Colonic mucosa (tissue), 4 donors: Measurements from ENCODE around the gene GPC5. TPM values are rescaled to one million over a fixed set of nuclear protein-coding genes. Genes with fewer than 3 reads are reported as not detected.

Source experiments
- DNase-seq: peaks from one replicate; pipeline ENCODE4 v3.0.0-alpha.2; 2020
- H3K27ac ChIP-seq: fragments of 200-600 bp; one replicate; pipeline ENCODE4 v1.8.0; 2021
- H3K27me3 ChIP-seq: fragments of 200-600 bp; one replicate; pipeline ENCODE4 v1.8.0; 2021
- H3K36me3 ChIP-seq: fragments of 200-600 bp; one replicate; pipeline ENCODE4 v1.8.0; 2021
- H3K4me1 ChIP-seq: fragments of 200-600 bp; one replicate; pipeline ENCODE4 v1.8.0; 2021; ENCODE audit warnings: mild to moderate bottlenecking
- H3K4me3 ChIP-seq: fragments of 200-600 bp; one replicate; pipeline ENCODE4 v1.8.0; 2021
- H3K9ac ChIP-seq, 2 donors: one replicate each; pipeline ENCODE4 v1.7.0; 2013; ENCODE audit warnings: control low read depth in 2 of 2, low read depth in 2 of 2, low read length in 2 of 2
- H3K9me3 ChIP-seq: fragments of 200-600 bp; one replicate; pipeline ENCODE4 v1.8.0; 2021
- CTCF ChIP-seq: fragments of 200-600 bp; IDR thresholded peaks from one replicate; pipeline ENCODE4 v1.8.0; 2022; ENCODE audit warnings: antibody characterized with exemption, mild to moderate bottlenecking
- intact Hi-C: fragments of 100-400 bp; cut with DNase I; formaldehyde crosslinking; loops from one replicate; pipeline ENCODE4 v1.14.1; 2022
- total RNA-seq, 2 donors: library from RNA; stranded (reverse); fragmentation: NEBNext Ultra II Directional in 1 of 2; extraction: Animal tissue kit (Norgen Biotek cat#: 25700) in 1 of 2; gene quantifications; one replicate each; pipeline ENCODE4 v1.2.1, GENCODE V29; 2021
- donor health status: healthy.
- donor health status: DM: no; HTN: no; CAD: no.
- donor health status: DM: no; HTN: no; CAD: no.

The GPC5 gene
- total RNA-seq, 2 donors from 2014 or later = 0.42 TPM; not detected in 1

GRCh38 chr13:92122186-92122853 is 723.9 kb downstream of the GPC5 start:
- no peak overlapping the region for H3K9ac ChIP-seq
- no peaks in the 10 kb centered on the region for H3K36me3 ChIP-seq
- H3K27me3 ChIP-seq = no peaks in the 10 kb centered on the region
- DNase-seq = no peak
- no peak overlapping the region for H3K4me3 ChIP-seq
- H3K9me3 ChIP-seq = no peaks in the 10 kb centered on the region
- intact Hi-C loops = no loop called here
- H3K27ac ChIP-seq = no peak overlapping the region
- no peak for TF ChIP-seq CTCF
- H3K4me1 ChIP-seq = no peaks in the 10 kb centered on the region

GRCh38 chr13:92126399-92126798 is 728.0 kb downstream of the GPC5 start:
- no peaks in the 10 kb centered on the region for H3K9me3 ChIP-seq
- no peak for TF ChIP-seq CTCF
- no peak for DNase-seq
- no peaks in the 10 kb centered on the region for H3K27me3 ChIP-seq
- no peak overlapping the region for H3K27ac ChIP-seq
- no peak overlapping the region for H3K9ac ChIP-seq
- no peak overlapping the region for H3K4me3 ChIP-seq
- H3K4me1 ChIP-seq = no peaks in the 10 kb centered on the region
- intact Hi-C loops = no loop called here
- no peaks in the 10 kb centered on the region for H3K36me3 ChIP-seq

DNA sequence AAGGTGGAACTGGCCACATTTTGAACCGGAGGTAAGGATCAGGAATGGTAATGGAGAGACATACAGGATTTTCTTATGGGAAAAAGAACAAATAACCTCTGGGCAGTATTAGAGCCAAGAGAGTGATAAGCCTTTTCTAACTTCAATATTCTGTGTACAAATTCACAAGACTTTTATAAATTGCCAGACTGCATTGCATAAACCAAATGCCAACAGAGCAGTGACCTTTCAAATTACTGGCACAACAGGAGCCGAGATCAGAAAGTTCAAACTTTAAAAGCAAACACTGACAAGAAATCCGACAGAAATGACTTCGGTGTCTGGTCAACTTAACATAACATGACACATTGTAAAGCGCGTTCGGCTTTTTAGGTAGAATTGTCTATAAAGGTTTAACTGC is 737.1 kb downstream of the GPC5 start:
- DNase-seq = no peak
- Histone ChIP-seq H3K27me3 (no peaks in the 10 kb centered on the region), H3K9me3 (no peaks in the 10 kb centered on the region), H3K27ac (no peak overlapping the region), H3K4me3 (no peak overlapping the region), H3K36me3 (no peaks in the 10 kb centered on the region), H3K4me1 (no peaks in the 10 kb centered on the region), H3K9ac (no peak overlapping the region)
- no peak for TF ChIP-seq CTCF
- intact Hi-C loops = no loop called here

DNA sequence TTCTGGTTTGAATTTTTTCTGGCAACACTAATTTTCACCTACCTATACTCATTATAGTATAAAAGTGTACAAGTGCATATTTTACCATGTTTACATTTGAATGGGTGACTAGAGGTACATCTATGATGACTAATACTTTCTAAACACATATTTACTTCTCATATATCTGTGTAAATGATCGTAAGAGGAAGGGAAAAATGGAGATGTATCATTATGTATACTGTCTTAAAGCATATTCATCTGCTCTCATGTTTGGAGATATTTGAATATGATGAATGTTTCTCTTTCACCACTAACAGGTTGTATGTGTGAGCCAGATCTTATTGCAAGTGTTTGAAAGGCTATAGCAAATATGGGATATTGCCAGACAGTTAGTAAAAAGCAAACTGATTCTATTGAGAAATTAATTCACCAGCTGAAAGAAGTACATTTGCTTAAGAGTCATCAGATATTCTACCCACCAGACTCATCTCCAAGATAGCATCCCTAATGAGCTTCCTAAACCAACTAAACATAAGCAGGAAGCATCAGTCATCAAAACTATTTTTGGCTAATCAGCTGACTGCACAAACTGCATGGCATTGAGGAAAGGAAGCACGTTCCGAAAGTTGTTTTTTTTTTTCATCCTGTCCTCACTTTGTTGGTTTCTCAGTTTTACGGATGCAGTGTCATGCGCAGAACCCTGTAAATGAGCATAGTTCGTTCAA is 738.2 kb downstream of the GPC5 start:
- Histone ChIP-seq H3K27ac (no peak overlapping the region), H3K36me3 (no peaks in the 10 kb centered on the region), H3K9ac (no peak overlapping the region), H3K9me3 (no peaks in the 10 kb centered on the region), H3K4me3 (no peak overlapping the region), H3K27me3 (no peaks in the 10 kb centered on the region), H3K4me1 (no peaks in the 10 kb centered on the region)
- TF ChIP-seq CTCF = no peak
- intact Hi-C loops = no loop called here
- no peak for DNase-seq

GRCh38 chr13:92137520-92137919 is 739.1 kb downstream of the GPC5 start:
- TF ChIP-seq CTCF = no peak
- no peak for DNase-seq
- no peak overlapping the region for H3K9ac ChIP-seq
- H3K4me1 ChIP-seq = no peaks in the 10 kb centered on the region
- no peak overlapping the region for H3K4me3 ChIP-seq
- intact Hi-C loops = no loop called here
- no peaks in the 10 kb centered on the region for H3K9me3 ChIP-seq
- H3K27me3 ChIP-seq = no peaks in the 10 kb centered on the region
- no peak overlapping the region for H3K27ac ChIP-seq
- H3K36me3 ChIP-seq = no peaks in the 10 kb centered on the region
